H1 (cell line): ENCODE data around the gene YEATS2. TPM values are rescaled to one million over a fixed set of nuclear protein-coding genes. Genes with fewer than 3 reads are reported as not detected.
"Not testable (repeated sequence)": the region's sequence is repeated elsewhere in the genome, so short reads cannot be mapped to it uniquely, and the experiment has no call there.

Experiments used
- CTCF ChIA-PET: fragments of 300-600 bp; sonication (Branson Sonifier 250); formaldehyde crosslinking; loops from one replicate; lab custom pipeline; 2021; ENCODE audit not compliant: partially characterized antibody; lab: Charles Lee
- POLR2A ChIA-PET: fragments of 300-600 bp; sonication (Branson Sonifier 250); formaldehyde crosslinking; loops from one replicate; lab custom pipeline; 2021; ENCODE audit warnings: inconsistent platforms; ENCODE audit not compliant: partially characterized antibody; lab: Charles Lee
- DNase-seq, 2 experiments: peaks; one replicate each; pipeline versions ENCODE4 v3.0.0 to v3.0.0-alpha.2; 2010 to 2022; ENCODE audit warnings: low spot score in 2 of 2, low read depth in 1 of 2, mixed read lengths in 1 of 2
- FAIRE-seq: peaks from 2 replicates; lab custom pipeline; 2011; peaks lifted over from hg19 to GRCh38; lab: Jason Lieb, UNC
- H2AFZ ChIP-seq: 2 replicates; pipeline ENCODE4 v1.8.1; 2012; ENCODE audit warnings: low read length, inconsistent platforms
- H2AK5ac ChIP-seq: 2 replicates; pipeline ENCODE4 v1.6.1; 2013; ENCODE audit warnings: low read depth, low read length
- H2BK120ac ChIP-seq: replicated peaks from 2 replicates; pipeline ENCODE3; 2013; ENCODE audit warnings: low read depth, low read length, inconsistent platforms
- H2BK12ac ChIP-seq: 2 replicates; pipeline ENCODE4 v1.6.1; 2013; ENCODE audit warnings: low read depth, low read length
- H2BK15ac ChIP-seq: 2 replicates; pipeline ENCODE4 v1.6.1; 2013; ENCODE audit warnings: low read length
- H2BK20ac ChIP-seq: 2 replicates; pipeline ENCODE4 v1.6.1; 2013; ENCODE audit warnings: low read length
- H2BK5ac ChIP-seq: 2 replicates; pipeline ENCODE4 v1.6.1; 2013; ENCODE audit warnings: low read depth, low read length
- H3K14ac ChIP-seq: 2 replicates; pipeline ENCODE4 v1.6.1; 2013; ENCODE audit warnings: inconsistent platforms; ENCODE audit not compliant: insufficient read length
- H3K18ac ChIP-seq: 2 replicates; pipeline ENCODE4 v1.6.1; 2013; ENCODE audit warnings: low read length; ENCODE audit errors: extremely low read depth
- H3K23ac ChIP-seq: 2 replicates; pipeline ENCODE4 v1.6.1; 2013; ENCODE audit warnings: inconsistent platforms; ENCODE audit not compliant: insufficient read length
- H3K23me2 ChIP-seq: 2 replicates; pipeline ENCODE4 v1.6.1; 2013; ENCODE audit warnings: low read depth, low read length
- H3K27ac ChIP-seq: 2 replicates; pipeline ENCODE4 v1.6.1; 2011; ENCODE audit warnings: low read depth, low read length, inconsistent platforms
- H3K27me3 ChIP-seq, 4 experiments: replicated peaks in 1 of 4; 1 replicate in 1 of 4; 2 replicates in 3 of 4; pipeline versions ENCODE4 v1.6.1 to v1.8.1; 2011 to 2013; ENCODE audit warnings: low read length in 3 of 4, mild to moderate bottlenecking in 3 of 4, inconsistent platforms in 2 of 4, mixed read lengths in 2 of 4, moderate library complexity in 1 of 4; ENCODE audit not compliant: control insufficient read depth in 3 of 4, insufficient read depth in 3 of 4; ENCODE audit errors: extremely low read depth in 1 of 4
- H3K36me3 ChIP-seq, 4 experiments: 2 replicates each; pipeline versions ENCODE4 v1.6.1 to v1.8.1; 2011 to 2013; ENCODE audit warnings: mild to moderate bottlenecking in 4 of 4, low read length in 3 of 4, moderate library complexity in 2 of 4, control low read depth in 1 of 4, inconsistent platforms in 1 of 4; ENCODE audit not compliant: insufficient read depth in 4 of 4, control insufficient read depth in 2 of 4
- H3K4ac ChIP-seq: replicated peaks from 2 replicates; pipeline ENCODE3; 2013; ENCODE audit warnings: low read length, low read depth, mixed read lengths, inconsistent platforms; ENCODE audit not compliant: insufficient read length
- H3K4me1 ChIP-seq, 4 experiments: replicated peaks in 1 of 4; 1 replicate in 1 of 4; 2 replicates in 3 of 4; pipeline versions ENCODE4 v1.6.1 to v1.8.1; 2011 to 2013; ENCODE audit warnings: low read length in 3 of 4, inconsistent platforms in 2 of 4, mixed read lengths in 1 of 4; ENCODE audit not compliant: insufficient read depth in 4 of 4, control insufficient read depth in 3 of 4
- H3K4me2 ChIP-seq, 2 experiments: 2 replicates each; pipeline versions ENCODE4 v1.6.1 to v1.8.1; 2011 to 2013; ENCODE audit warnings: low read depth in 2 of 2, low read length in 2 of 2, control low read depth in 1 of 2, inconsistent platforms in 1 of 2, mild to moderate bottlenecking in 1 of 2; ENCODE audit not compliant: insufficient read depth in 1 of 2
- H3K4me3 ChIP-seq, 4 experiments: fragments of 200-600, 300-600 bp in 1 of 4; sonication (generic), shearing (Covaris generic), sonication (Bioruptor Twin) in 1 of 4; 2 replicates each; pipeline versions ENCODE4 v1.5.1 to v1.8.1; 2011 to 2016; ENCODE audit warnings: low read length in 4 of 4, low read depth in 3 of 4, control low read depth in 2 of 4, inconsistent platforms in 2 of 4, mild to moderate bottlenecking in 2 of 4, mixed read lengths in 1 of 4, moderate library complexity in 1 of 4; ENCODE audit not compliant: insufficient read depth in 2 of 4; ENCODE audit errors: extremely low read depth in 1 of 4
- H3K56ac ChIP-seq: replicated peaks from 2 replicates; pipeline ENCODE3; 2013; ENCODE audit warnings: low read depth, mild to moderate bottlenecking, mixed read lengths, low read length, inconsistent platforms; ENCODE audit not compliant: insufficient read length
- H3K79me1 ChIP-seq: 2 replicates; pipeline ENCODE4 v1.6.1; 2013; ENCODE audit warnings: low read depth, low read length, control low read depth
- H3K79me2 ChIP-seq, 2 experiments: 2 replicates each; pipeline versions ENCODE4 v1.6.1 to v1.8.1; 2012 to 2013; ENCODE audit warnings: low read length in 2 of 2, mild to moderate bottlenecking in 2 of 2, inconsistent platforms in 1 of 2; ENCODE audit not compliant: insufficient read depth in 2 of 2, control insufficient read depth in 1 of 2
- H3K9ac ChIP-seq, 4 experiments: replicated peaks in 1 of 4; 1 replicate in 1 of 4; 2 replicates in 3 of 4; pipeline versions ENCODE4 v1.6.1 to v1.8.1; 2011 to 2013; ENCODE audit warnings: low read depth in 3 of 4, low read length in 3 of 4, control low read depth in 2 of 4, mild to moderate bottlenecking in 2 of 4, moderate library complexity in 2 of 4, inconsistent platforms in 1 of 4; ENCODE audit errors: extremely low read depth in 1 of 4
- H3K9me3 ChIP-seq, 2 experiments: 2 replicates each; pipeline versions ENCODE4 v1.6.1 to v1.8.1; 2012 to 2013; ENCODE audit warnings: mild to moderate bottlenecking in 2 of 2, moderate library complexity in 2 of 2, control low read depth in 1 of 2, inconsistent platforms in 1 of 2, low read depth in 1 of 2, low read length in 1 of 2, mixed read lengths in 1 of 2; ENCODE audit not compliant: insufficient read depth in 2 of 2
- H4K20me1 ChIP-seq, 2 experiments: replicated peaks in 1 of 2; 2 replicates each; pipeline versions ENCODE3 to v1.8.1; 2011 to 2013; ENCODE audit warnings: inconsistent platforms in 2 of 2, low read length in 2 of 2, mild to moderate bottlenecking in 1 of 2; ENCODE audit not compliant: insufficient read depth in 2 of 2, control insufficient read depth in 1 of 2
- H4K5ac ChIP-seq: 2 replicates; pipeline ENCODE4 v1.6.1; 2013; ENCODE audit warnings: low read length, low read depth, mixed read lengths, inconsistent platforms; ENCODE audit not compliant: insufficient read length
- H4K8ac ChIP-seq: 2 replicates; pipeline ENCODE4 v1.8.0; 2013; ENCODE audit warnings: mild to moderate bottlenecking, moderate library complexity, low read length, inconsistent platforms; ENCODE audit not compliant: insufficient read depth; ENCODE audit errors: extremely low read depth
- H4K91ac ChIP-seq: replicated peaks from 2 replicates; pipeline ENCODE3; 2013; ENCODE audit warnings: low read length, mixed read lengths, inconsistent platforms; ENCODE audit not compliant: insufficient read length
- CEBPB ChIP-seq: IDR thresholded peaks from 2 replicates; pipeline ENCODE4 v1.6.1; 2012; ENCODE audit warnings: low read depth, low read length
- EP300 ChIP-seq, 2 experiments: IDR thresholded peaks; 1 replicate in 1 of 2; 2 replicates in 1 of 2; pipeline ENCODE4 v1.6.1; 2011 to 2012; ENCODE audit warnings: low read depth in 2 of 2, low read length in 2 of 2, mild to moderate bottlenecking in 2 of 2, borderline replicate concordance in 1 of 2, inconsistent platforms in 1 of 2, moderate library complexity in 1 of 2
- HDAC2 ChIP-seq, 2 experiments: fragments of 300-600 bp in 1 of 2; sonication (generic) in 1 of 2; IDR thresholded peaks; 2 replicates each; pipeline ENCODE4 v1.6.1; 2011 to 2012; ENCODE audit warnings: low read depth in 2 of 2, low read length in 2 of 2, mild to moderate bottlenecking in 2 of 2, moderate library complexity in 2 of 2, borderline replicate concordance in 1 of 2, inconsistent platforms in 1 of 2
- POU5F1 ChIP-seq: IDR thresholded peaks from 2 replicates; pipeline ENCODE4 v1.6.1; 2011; ENCODE audit warnings: low read depth, mild to moderate bottlenecking, low read length, moderate library complexity
- RFX5 ChIP-seq: IDR thresholded peaks from 2 replicates; pipeline ENCODE4 v1.6.1; 2011; ENCODE audit warnings: low read depth, low read length, improper control_type of control experiment, borderline replicate concordance
- RNF2 ChIP-seq: fragments of 200-900, 300-1000 bp; sonication (generic); IDR thresholded peaks from 2 replicates; pipeline ENCODE4 v1.7.1; 2016; ENCODE audit warnings: borderline replicate concordance, low read depth, mild to moderate bottlenecking, antibody characterized with exemption, low read length; ENCODE audit not compliant: poor library complexity, severe bottlenecking; ENCODE audit errors: missing control alignments
- WGBS, 2 experiments: shearing (Covaris generic) in 1 of 2; methylation state at CpG; one replicate each; pipeline versions ENCODE4 v1.1.6 to v1.1.7; 2013 to 2015; ENCODE audit warnings: low lambda C conversion rate in 2 of 2, mixed read lengths in 2 of 2, inconsistent platforms in 1 of 2, low coverage in 1 of 2, missing lambda C conversion rate in 1 of 2; ENCODE audit not compliant: insufficient replicate concordance in 2 of 2, insufficient coverage in 1 of 2, insufficient read length in 1 of 2; ENCODE audit errors: extremely low coverage in 1 of 2, missing lambda C conversion rate in 1 of 2; 5-methylcytosine and 5-hydroxymethylcytosine counted together
- polyA plus RNA-seq, 7 experiments: library from polyadenylated mRNA; depleted of rRNA in 3 of 7; stranded (reverse) in 5 of 7; unstranded in 2 of 7; fragments of >200 nt in 5 of 7; fragments of 200-250 nt in 2 of 7; gene quantifications; 1 replicate in 5 of 7; 2 replicates in 1 of 7; 4 replicates in 1 of 7; pipeline versions ENCODE4 v1.2.1 to v1.2.3, GENCODE V29; 2011 to 2013; ENCODE audit warnings: missing spikeins in 2 of 7, mixed read lengths in 2 of 7
- total RNA-seq: library from RNA; stranded (reverse); fragmentation: NEBNext Ultra II Directional; extraction: Animal tissue kit (Norgen Biotek cat#: 25700); gene quantifications from 2 replicates; pipeline ENCODE4 v1.2.1, GENCODE V29; 2021
- TF ChIP-seq, protein P1 (sequence below), 3 experiments: IDR thresholded peaks; 1 replicate in 2 of 3; 2 replicates in 1 of 3; pipeline versions ENCODE4 v1.5.1 to v1.6.1; 2011; ENCODE audit warnings: low read length in 3 of 3, mild to moderate bottlenecking in 3 of 3, inconsistent platforms in 2 of 3, low read depth in 1 of 3, moderate library complexity in 1 of 3; ENCODE audit not compliant: insufficient read depth in 1 of 3; ENCODE audit errors: control extremely low read depth in 1 of 3

YEATS2 gene
- total and polyA plus RNA-seq, 2 of the 8 experiments (the other 6 are each of a cell fraction or from before 2014, with no cell fraction given) = 35.3 to 53.7 TPM

DNA sequence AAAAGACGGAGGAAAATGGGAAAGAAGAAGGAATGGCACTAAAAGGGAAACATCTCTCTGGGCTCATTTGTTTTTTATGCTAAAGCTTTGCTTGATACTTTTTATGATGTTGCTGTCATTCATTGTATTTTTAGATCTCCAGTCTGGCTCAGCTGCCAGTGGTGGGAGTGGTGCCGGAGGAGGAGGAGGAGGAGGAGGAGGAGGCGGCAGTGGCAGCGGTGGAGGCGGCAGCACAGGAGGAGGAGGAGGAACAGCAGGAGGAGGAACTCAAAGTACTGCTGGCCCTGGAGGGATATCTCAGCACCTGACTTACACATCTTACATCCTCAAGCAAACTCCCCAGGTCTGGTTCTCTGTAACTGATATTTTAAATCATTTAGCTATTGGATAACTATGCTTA is 78.2 kb downstream of the YEATS2 start (continued):
- TF ChIP-seq HDAC2 (IDR thresholded peaks at IDR 0.05; ENCODE audit: borderline replicate concordance in 1 of 2, low read depth in 2 of 2, low read length in 2 of 2) (no peak), RNF2 (no peak), EP300 (IDR thresholded peaks at IDR 0.05; ENCODE audit: borderline replicate concordance in 1 of 2, low read depth in 2 of 2, low read length in 2 of 2) (no peak), RFX5 (no peak), POU5F1 (no peak), CEBPB (no peak)
- TF ChIP-seq, protein P1, sequence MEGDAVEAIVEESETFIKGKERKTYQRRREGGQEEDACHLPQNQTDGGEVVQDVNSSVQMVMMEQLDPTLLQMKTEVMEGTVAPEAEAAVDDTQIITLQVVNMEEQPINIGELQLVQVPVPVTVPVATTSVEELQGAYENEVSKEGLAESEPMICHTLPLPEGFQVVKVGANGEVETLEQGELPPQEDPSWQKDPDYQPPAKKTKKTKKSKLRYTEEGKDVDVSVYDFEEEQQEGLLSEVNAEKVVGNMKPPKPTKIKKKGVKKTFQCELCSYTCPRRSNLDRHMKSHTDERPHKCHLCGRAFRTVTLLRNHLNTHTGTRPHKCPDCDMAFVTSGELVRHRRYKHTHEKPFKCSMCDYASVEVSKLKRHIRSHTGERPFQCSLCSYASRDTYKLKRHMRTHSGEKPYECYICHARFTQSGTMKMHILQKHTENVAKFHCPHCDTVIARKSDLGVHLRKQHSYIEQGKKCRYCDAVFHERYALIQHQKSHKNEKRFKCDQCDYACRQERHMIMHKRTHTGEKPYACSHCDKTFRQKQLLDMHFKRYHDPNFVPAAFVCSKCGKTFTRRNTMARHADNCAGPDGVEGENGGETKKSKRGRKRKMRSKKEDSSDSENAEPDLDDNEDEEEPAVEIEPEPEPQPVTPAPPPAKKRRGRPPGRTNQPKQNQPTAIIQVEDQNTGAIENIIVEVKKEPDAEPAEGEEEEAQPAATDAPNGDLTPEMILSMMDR (IDR thresholded peaks at IDR 0.05; ENCODE audit: control extremely low read depth in 1 of 3, insufficient read depth in 1 of 3, low read depth in 1 of 3, low read length in 3 of 3) = no peak
- TF ChIP-seq, all 59 proteins: peak for 0

DNA sequence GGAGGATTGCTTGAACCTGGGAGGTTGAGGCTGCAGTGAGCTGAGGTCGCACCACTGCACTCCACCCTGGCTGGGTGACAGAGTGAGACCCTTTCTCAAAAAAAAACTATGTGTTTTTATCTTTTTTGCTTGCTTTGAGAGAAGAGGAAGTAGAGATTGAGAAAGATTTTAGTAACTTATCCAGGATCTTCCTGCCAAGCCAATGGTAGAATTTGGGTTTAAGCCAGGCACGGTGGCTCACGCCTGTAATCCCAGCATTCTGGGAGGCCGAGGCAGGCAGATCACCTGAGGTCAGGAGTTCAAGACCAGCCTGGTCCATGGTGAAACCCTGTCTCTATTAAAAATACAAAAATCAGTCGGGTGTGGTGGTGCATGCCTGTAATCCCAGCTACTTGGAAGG is 78.9 kb downstream of the YEATS2 start:
- H3K4me1 ChIP-seq, DNase-seq, H3K4me3 ChIP-seq, H3K18ac ChIP-seq, H3K4me2 ChIP-seq, H4K91ac ChIP-seq, H4K5ac ChIP-seq, H3K56ac ChIP-seq, H2BK20ac ChIP-seq, H2AFZ ChIP-seq, H3K14ac ChIP-seq, H2BK15ac ChIP-seq, H4K8ac ChIP-seq, H3K27ac ChIP-seq, H3K4ac ChIP-seq, H3K79me2 ChIP-seq, H3K23me2 ChIP-seq, H2BK120ac ChIP-seq, H4K20me1 ChIP-seq, POLR2A ChIA-PET, FAIRE-seq, H2BK5ac ChIP-seq, H3K23ac ChIP-seq, H2AK5ac ChIP-seq, H3K9ac ChIP-seq, H2BK12ac ChIP-seq, H3K79me1 ChIP-seq, H3K27me3 ChIP-seq, H3K9me3 ChIP-seq: not testable (repeated sequence)
- CTCF ChIA-PET = interaction anchor here (1.5 kb wide), 1 partner anchor 9 kb away, joined by 4 read pairs; no protein-coding TSS in a partner anchor
- 86% methylated on average over 5 of the region's 5 CpGs; no CpG with 5 or more reads in 1 of the 2 experiments for WGBS, 2 experiments
- H3K36me3 ChIP-seq = peaks cover 36 to 85% (median 71%) of the 10 kb centered on the region in 4 experiments
